Psoas muscle (tissue), 8 donors: ENCODE measurements around the gene DLGAP1. TPM values are rescaled to one million over a fixed set of nuclear protein-coding genes. Genes with fewer than 3 reads are reported as not detected.

Experiments
- ATAC-seq, 4 donors: fragments of 200-7000 bp; cut with Tn5 transposase; one replicate each; pipeline ENCODE4 v1.9.1; 2020; ENCODE audit warnings: moderate library complexity in 3 of 4, mild to moderate bottlenecking in 2 of 4
- DNase-seq, 2 donors: peaks; one replicate each; pipeline ENCODE4 v3.0.0-alpha.2; 2020
- H3K27ac ChIP-seq: fragments of 200-600 bp; one replicate; pipeline ENCODE4 v1.8.0; 2022
- H3K27me3 ChIP-seq, 3 donors: fragments of 200-600 bp in 1 of 3; one replicate each; pipeline versions ENCODE4 v1.6.1 to v1.8.0; 2013 to 2022; ENCODE audit warnings: low read length in 2 of 3, mild to moderate bottlenecking in 2 of 3, moderate library complexity in 1 of 3; ENCODE audit not compliant: insufficient read depth in 3 of 3
- H3K36me3 ChIP-seq, 2 donors: fragments of 200-600 bp in 1 of 2; one replicate each; pipeline versions ENCODE4 v1.6.1 to v1.8.0; 2013 to 2022; ENCODE audit warnings: low read depth in 1 of 2, mild to moderate bottlenecking in 1 of 2, moderate library complexity in 1 of 2; ENCODE audit not compliant: insufficient read depth in 1 of 2
- H3K4me1 ChIP-seq: fragments of 200-600 bp; one replicate; pipeline ENCODE4 v1.8.0; 2022
- H3K4me3 ChIP-seq: fragments of 200-600 bp; one replicate; pipeline ENCODE4 v1.8.0; 2022; ENCODE audit warnings: mild to moderate bottlenecking
- H3K9me3 ChIP-seq: fragments of 200-600 bp; one replicate; pipeline ENCODE4 v1.8.0; 2022
- WGBS, 3 donors: extraction: QIAGEN DNeasy Blood & Tissue Kit; methylation state at CpG; one replicate each; pipeline versions ENCODE4 v1.1.6 to v1.1.7; 2013; 5-methylcytosine and 5-hydroxymethylcytosine counted together
- intact Hi-C, 2 donors: fragments of 100-400 bp; cut with DNase I; formaldehyde crosslinking; loops; one replicate each; pipeline versions ENCODE4 v1.11.0 to v1.14.2; 2022
- polyA plus RNA-seq, 3 donors: library from polyadenylated mRNA; stranded (reverse); fragments of 200-250 nt; gene quantifications; one replicate each; pipeline ENCODE4 v1.2.3, GENCODE V29; 2013
- total RNA-seq, 4 donors: library from RNA; stranded (reverse); fragmentation: NEBNext Ultra II Directional in 2 of 4; extraction: Animal tissue kit (Norgen Biotek cat#: 25700) in 2 of 4; gene quantifications; one replicate each; pipeline versions ENCODE4 v1.2.1 to v1.2.4, GENCODE V29; 2021 to 2023
- TF ChIP-seq, protein P1 (sequence below): fragments of 200-600 bp; IDR thresholded peaks from one replicate; pipeline ENCODE4 v1.8.0; 2022; ENCODE audit warnings: antibody characterized with exemption
- donor health status: healthy with polysubstance abuse.
- donor health status: DM: no; HTN: no; CAD: no; lungs with moderate emphysema.
- donor health status: Bipolar disorder and iron deficiency.
- donor health status: healthy.
- donor health status: DM: yes; HTN: yes; CAD: no.
- donor health status: DM: no; HTN: no; CAD: no.
- donor health status: DM: no; HTN: no; CAD: no.
- donor health status: DM: yes; HTN: yes; CAD: no.

Gene DLGAP1
- total and polyA plus RNA-seq, 7 donors = 0.09 to 0.26 (median 0.16) TPM; not detected in 1

DNA sequence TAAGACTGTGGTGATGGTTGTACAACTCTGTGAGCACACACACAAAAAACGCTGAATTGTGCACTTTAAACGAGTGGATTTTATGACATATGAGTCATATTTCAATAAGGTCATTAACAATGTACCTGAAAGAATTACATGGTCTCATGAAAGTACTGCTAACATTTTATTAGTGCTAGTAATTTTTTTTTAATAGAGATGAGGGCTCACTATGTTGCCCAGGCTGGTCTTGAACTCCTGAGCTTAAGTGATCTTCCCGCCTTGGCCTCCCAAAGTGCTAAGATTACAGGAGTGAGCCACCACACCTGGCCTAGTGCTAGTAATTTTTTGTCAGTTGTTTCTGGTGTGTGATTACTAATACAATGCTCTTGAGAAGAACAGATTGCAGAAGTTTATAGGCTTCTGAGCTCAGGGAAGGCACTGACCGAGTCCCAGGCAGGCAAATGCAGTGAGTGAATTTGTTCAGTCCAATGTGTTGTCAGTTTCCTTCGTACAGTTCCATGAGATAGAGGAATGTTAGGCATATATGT is 828.1 kb downstream of the DLGAP1 start:
- DNase-seq (no peak), ATAC-seq (no peak)
- Histone ChIP-seq H3K4me3 (no peak overlapping the region), H3K27me3 (no peaks in the 10 kb centered on the region), H3K36me3 (no peaks in the 10 kb centered on the region), H3K4me1 (peaks cover 22% of the 10 kb centered on the region), H3K27ac (no peak overlapping the region), H3K9me3 (no peaks in the 10 kb centered on the region)
- 81 to 88% (median 87%) methylated on average over 5 of the region's 5 CpGs for WGBS, 3 donors
- TF ChIP-seq, protein P1, sequence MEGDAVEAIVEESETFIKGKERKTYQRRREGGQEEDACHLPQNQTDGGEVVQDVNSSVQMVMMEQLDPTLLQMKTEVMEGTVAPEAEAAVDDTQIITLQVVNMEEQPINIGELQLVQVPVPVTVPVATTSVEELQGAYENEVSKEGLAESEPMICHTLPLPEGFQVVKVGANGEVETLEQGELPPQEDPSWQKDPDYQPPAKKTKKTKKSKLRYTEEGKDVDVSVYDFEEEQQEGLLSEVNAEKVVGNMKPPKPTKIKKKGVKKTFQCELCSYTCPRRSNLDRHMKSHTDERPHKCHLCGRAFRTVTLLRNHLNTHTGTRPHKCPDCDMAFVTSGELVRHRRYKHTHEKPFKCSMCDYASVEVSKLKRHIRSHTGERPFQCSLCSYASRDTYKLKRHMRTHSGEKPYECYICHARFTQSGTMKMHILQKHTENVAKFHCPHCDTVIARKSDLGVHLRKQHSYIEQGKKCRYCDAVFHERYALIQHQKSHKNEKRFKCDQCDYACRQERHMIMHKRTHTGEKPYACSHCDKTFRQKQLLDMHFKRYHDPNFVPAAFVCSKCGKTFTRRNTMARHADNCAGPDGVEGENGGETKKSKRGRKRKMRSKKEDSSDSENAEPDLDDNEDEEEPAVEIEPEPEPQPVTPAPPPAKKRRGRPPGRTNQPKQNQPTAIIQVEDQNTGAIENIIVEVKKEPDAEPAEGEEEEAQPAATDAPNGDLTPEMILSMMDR = no peak
- intact Hi-C loops = no loop called here

DNA sequence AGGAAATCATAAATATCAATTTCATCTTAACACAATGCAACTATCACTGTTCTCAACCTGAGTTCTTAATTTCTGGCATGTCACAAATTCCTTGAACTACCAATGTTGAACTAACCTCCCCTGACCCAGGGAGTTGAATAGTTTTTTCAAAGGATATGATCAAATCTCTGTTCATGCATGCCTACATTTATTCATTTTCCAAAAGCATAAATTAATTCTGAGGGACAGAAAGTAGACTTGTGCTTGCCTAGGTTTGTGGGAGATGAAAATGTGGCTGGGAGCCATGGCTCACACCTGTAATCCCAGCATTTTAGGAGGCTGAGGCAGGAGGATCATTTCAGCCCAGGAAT is 829.4 kb downstream of the DLGAP1 start:
- no peaks in the 10 kb centered on the region for H3K36me3 ChIP-seq
- H3K9me3 ChIP-seq = no peaks in the 10 kb centered on the region
- H3K27me3 ChIP-seq = no peaks in the 10 kb centered on the region
- TF ChIP-seq, protein P1 = no peak
- DNase-seq (no peak), ATAC-seq (no peak)
- no peak overlapping the region for H3K4me3 ChIP-seq
- H3K27ac ChIP-seq = no peak overlapping the region
- peaks cover 22% of the 10 kb centered on the region for H3K4me1 ChIP-seq
- intact Hi-C loops = no loop called here

DNA sequence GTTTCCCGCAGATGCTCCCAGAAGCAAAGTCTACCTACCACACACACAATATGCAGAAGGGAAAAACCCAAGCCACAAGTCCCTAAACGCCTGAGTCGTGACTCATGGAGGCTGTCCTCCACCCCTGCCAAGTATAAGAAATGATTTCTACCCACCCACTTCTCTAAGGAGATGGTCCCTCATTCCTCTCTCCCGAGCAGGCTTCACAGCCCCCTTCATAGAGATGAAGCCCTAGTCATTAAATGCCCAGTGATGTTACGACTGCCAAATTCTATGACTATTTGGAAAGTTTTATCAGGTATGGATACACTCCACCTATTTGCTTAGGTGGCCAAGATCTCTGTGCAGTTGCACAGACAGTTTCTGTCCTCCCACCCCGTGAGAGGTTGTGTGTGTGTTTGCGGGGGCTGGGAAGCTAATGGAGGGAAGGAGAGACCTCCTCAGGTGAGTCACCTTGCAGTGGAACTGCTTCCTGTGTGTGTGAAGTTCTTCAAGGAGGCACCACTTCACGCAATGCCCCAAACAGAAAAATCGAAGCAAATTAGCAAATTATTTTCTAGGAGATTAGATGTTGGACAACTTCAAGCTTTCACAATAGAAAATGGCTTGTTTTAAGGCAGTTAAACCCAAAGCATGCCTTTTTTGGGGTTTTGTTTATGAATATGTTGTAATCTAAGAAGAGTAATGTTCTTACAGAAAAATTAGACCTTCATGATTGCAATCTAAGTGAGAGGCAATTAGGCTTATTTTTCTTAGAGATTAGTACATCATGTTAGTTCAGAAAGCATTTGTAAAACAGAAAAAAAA is 830.0 kb downstream of the DLGAP1 start:
- Histone ChIP-seq H3K4me3 (no peak overlapping the region), H3K4me1 (peaks cover 22% of the 10 kb centered on the region), H3K9me3 (no peaks in the 10 kb centered on the region), H3K27ac (peak overlapping the region; percentile 85), H3K36me3 (no peaks in the 10 kb centered on the region), H3K27me3 (no peaks in the 10 kb centered on the region)
- WGBS, 3 donors = 66 to 70% (median 66%) methylated on average over 9 of the region's 9 CpGs
- intact Hi-C loops = loop anchor here in 1 of 2 donors (5.0 kb wide), 1 partner anchor 37 kb away; no protein-coding TSS in a partner anchor
- ATAC-seq (peak; percentile 37 to 58 (median 45)), DNase-seq (peak in 1 of 2 donors; percentile 35)
- TF ChIP-seq, protein P1 = no peak

DNA sequence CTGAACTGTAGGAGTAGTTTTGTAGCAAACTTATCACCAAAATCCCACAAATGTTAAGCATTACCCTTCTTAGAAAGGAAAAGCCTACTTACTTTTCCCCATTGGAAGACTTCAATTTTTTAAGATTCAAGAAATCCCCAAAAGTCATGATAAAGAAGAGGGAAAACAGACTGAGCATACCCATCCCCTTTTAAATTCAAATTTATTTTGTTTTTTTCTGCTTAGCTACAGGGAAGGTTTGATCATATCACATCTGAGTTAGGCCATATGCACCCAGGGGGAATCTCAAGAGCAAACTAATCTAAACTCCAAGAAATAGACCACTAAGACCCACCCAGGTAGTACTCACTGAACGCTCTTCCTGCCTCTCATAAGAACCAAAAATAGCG is 830.6 kb downstream of the DLGAP1 start:
- DNase-seq (no peak), ATAC-seq (no peak)
- Histone ChIP-seq H3K27ac (peak overlapping the region; percentile 85), H3K4me1 (peaks cover 22% of the 10 kb centered on the region), H3K4me3 (peak overlapping the region; percentile 33), H3K9me3 (no peaks in the 10 kb centered on the region), H3K27me3 (no peaks in the 10 kb centered on the region), H3K36me3 (no peaks in the 10 kb centered on the region)
- TF ChIP-seq, protein P1 = no peak
- WGBS, 3 donors = 60 to 73% (median 64%) methylated on average over 2 of the region's 2 CpGs
- intact Hi-C loops = loop anchor here in 1 of 2 donors (5.0 kb wide), 1 partner anchor 38 kb away; no protein-coding TSS in a partner anchor
